HCT116 (cell line): Measurements from ENCODE around the gene DOCK4. TPM values are rescaled to one million over a fixed set of nuclear protein-coding genes. Genes with fewer than 3 reads are reported as not detected.

Experiments used
- ATAC-seq: fragments of 200-7000 bp; cut with Tn5 transposase; 2 replicates; pipeline ENCODE4 v1.9.1; 2020; ENCODE audit warnings: mild to moderate bottlenecking, moderate library complexity
- BruUV-seq: library from RNA; stranded (reverse); fragments of 400-500 nt; replicated peaks from 2 replicates; lab custom pipeline; 2021; lab: Mats Ljungman, UMichigan
- CTCF ChIA-PET: fragments of 300-600 bp; sonication (Branson Sonifier 250); formaldehyde crosslinking; loops from one replicate; lab custom pipeline; 2021; ENCODE audit warnings: antibody characterized with exemption; lab: Charles Lee
- POLR2A ChIA-PET: fragments of 300-600, 350-600 bp; sonication (Branson Sonifier 250); formaldehyde crosslinking; loops from one replicate; lab custom pipeline; 2021; ENCODE audit warnings: antibody characterized with exemption; lab: Charles Lee
- RAD21 ChIA-PET, 2 experiments: fragments of 300-600 bp; sonication (Branson Sonifier 250); formaldehyde crosslinking; loops; one replicate each; lab custom pipeline; 2023; ENCODE audit warnings: low total read pairs in 2 of 2; ENCODE audit not compliant: uncharacterized antibody in 2 of 2, unreplicated experiment in 2 of 2, low non-redundant PET in 1 of 2; lab: Charles Lee
- DNase-seq: peaks from one replicate; pipeline ENCODE4 v3.0.0-alpha.2; 2010; ENCODE audit warnings: low read depth, low spot score
- H2AFZ ChIP-seq: fragments of 200-600 bp; shearing (Covaris generic), sonication (generic); 2 replicates; pipeline ENCODE4 v1.6.1; 2017; ENCODE audit warnings: low read depth, mixed run types, mixed read lengths, antibody characterized with exemption, low read length; ENCODE audit not compliant: poor library complexity, severe bottlenecking
- H3K27ac ChIP-seq: 2 replicates; pipeline ENCODE4 v1.5.1; 2012; ENCODE audit warnings: low read depth, low read length
- H3K27me3 ChIP-seq: fragments of 200-600 bp; sonication (generic); 2 replicates; pipeline ENCODE4 v1.6.1; 2016; ENCODE audit warnings: mixed run types, low read length, mixed read lengths; ENCODE audit not compliant: insufficient read depth
- H3K36me3 ChIP-seq, 2 experiments: fragments of 200-500 bp in 1 of 2; fragments of 200-600 bp in 1 of 2; sonication (Bioruptor generic) in 1 of 2; sonication (generic) in 1 of 2; 2 replicates each; pipeline versions ENCODE4 v1.5.1 to v1.6.1; 2014 to 2016; ENCODE audit warnings: low read length in 2 of 2, inconsistent platforms in 1 of 2, mixed read lengths in 1 of 2, mixed run types in 1 of 2; ENCODE audit not compliant: insufficient read depth in 2 of 2, control insufficient read depth in 1 of 2
- H3K4me1 ChIP-seq, 2 experiments: fragments of 200-600 bp in 1 of 2; sonication (generic) in 1 of 2; 2 replicates each; pipeline versions ENCODE4 v1.5.1 to v1.6.1; 2012 to 2017; ENCODE audit warnings: low read length in 2 of 2, inconsistent platforms in 1 of 2, mild to moderate bottlenecking in 1 of 2, mixed read lengths in 1 of 2, mixed run types in 1 of 2, moderate library complexity in 1 of 2; ENCODE audit not compliant: insufficient read depth in 2 of 2, control insufficient read depth in 1 of 2
- H3K4me2 ChIP-seq: fragments of 200-600 bp; sonication (generic); 2 replicates; pipeline ENCODE4 v1.6.1; 2017; ENCODE audit warnings: mixed run types, low read length, mixed read lengths
- H3K4me3 ChIP-seq, 2 experiments: fragments of 200-600 bp in 1 of 2; sonication (generic) in 1 of 2; replicated peaks in 1 of 2; 2 replicates each; pipeline ENCODE4 v1.5.1; 2011 to 2016; ENCODE audit warnings: low read length in 2 of 2, control low read depth in 1 of 2, low read depth in 1 of 2, mild to moderate bottlenecking in 1 of 2, mixed read lengths in 1 of 2, mixed run types in 1 of 2
- H3K79me2 ChIP-seq: fragments of 200-600 bp; sonication (generic); 2 replicates; pipeline ENCODE4 v1.6.1; 2017; ENCODE audit warnings: mild to moderate bottlenecking, mixed run types, low read length, moderate library complexity, mixed read lengths; ENCODE audit not compliant: insufficient read depth
- H3K9ac ChIP-seq: fragments of 200-600 bp; sonication (generic); 2 replicates; pipeline ENCODE4 v1.6.1; 2016; ENCODE audit warnings: low read length, mixed read lengths
- H3K9me2 ChIP-seq: fragments of 200-600 bp; sonication (generic), shearing (Covaris generic); 2 replicates; pipeline ENCODE4 v1.6.1; 2017; ENCODE audit warnings: mixed run types, mild to moderate bottlenecking, moderate library complexity; ENCODE audit not compliant: insufficient read depth
- H3K9me3 ChIP-seq, 2 experiments: fragments of 200-500 bp in 1 of 2; fragments of 200-600 bp in 1 of 2; sonication (Bioruptor generic) in 1 of 2; sonication (generic) in 1 of 2; 2 replicates each; pipeline ENCODE4 v1.6.1; 2014 to 2017; ENCODE audit warnings: low read length in 2 of 2, mixed read lengths in 2 of 2, inconsistent platforms in 1 of 2, low read depth in 1 of 2, mild to moderate bottlenecking in 1 of 2, mixed run types in 1 of 2, moderate library complexity in 1 of 2; ENCODE audit not compliant: control insufficient read depth in 1 of 2, insufficient read depth in 1 of 2
- H4K20me1 ChIP-seq: fragments of 200-600 bp; sonication (generic), shearing (Covaris generic); 2 replicates; pipeline ENCODE4 v1.6.1; 2017; ENCODE audit warnings: mixed run types, mild to moderate bottlenecking, moderate library complexity; ENCODE audit not compliant: insufficient read depth
- ATF3 ChIP-seq: IDR thresholded peaks from 2 replicates; pipeline ENCODE4 v1.6.1; 2012
- CBX3 ChIP-seq: IDR thresholded peaks from 2 replicates; pipeline ENCODE4 v1.6.1; 2012; ENCODE audit warnings: low read depth
- CEBPB ChIP-seq: IDR thresholded peaks from 2 replicates; pipeline ENCODE4 v1.6.1; 2012; ENCODE audit warnings: low read depth
- EGR1 ChIP-seq: IDR thresholded peaks from 2 replicates; pipeline ENCODE4 v1.6.1; 2012; ENCODE audit warnings: low read depth
- ELF1 ChIP-seq: IDR thresholded peaks from 2 replicates; pipeline ENCODE4 v1.6.1; 2012; ENCODE audit warnings: low read depth, borderline replicate concordance
- EZH2 ChIP-seq: fragments of 200-600 bp; sonication (generic); IDR thresholded peaks from 2 replicates; pipeline ENCODE4 v1.6.1; 2017; ENCODE audit warnings: antibody characterized with exemption, mixed run types
- EZH2phosphoT487 ChIP-seq: fragments of 200-600 bp; IDR thresholded peaks from 2 replicates; pipeline ENCODE4 v1.6.1; 2018; ENCODE audit warnings: antibody characterized with exemption, borderline replicate concordance
- MAX ChIP-seq: IDR thresholded peaks from 2 replicates; pipeline ENCODE4 v1.6.1; 2012
- POLR2A ChIP-seq: IDR thresholded peaks from 2 replicates; pipeline ENCODE4 v1.7.0; 2011; ENCODE audit warnings: borderline replicate concordance; ENCODE audit not compliant: insufficient read depth, insufficient read length; ENCODE audit errors: extremely low read depth
- POLR2AphosphoS5 ChIP-seq: IDR thresholded peaks from 2 replicates; pipeline ENCODE4 v1.6.1; 2011; ENCODE audit warnings: mild to moderate bottlenecking, low read depth, low read length, moderate library complexity
- SIN3A ChIP-seq: IDR thresholded peaks from 2 replicates; pipeline ENCODE4 v1.6.1; 2012; ENCODE audit warnings: low read depth
- SRF ChIP-seq: IDR thresholded peaks from 2 replicates; pipeline ENCODE4 v1.6.1; 2012; ENCODE audit warnings: low read depth
- YY1 ChIP-seq: IDR thresholded peaks from 2 replicates; pipeline ENCODE4 v1.6.1; 2011; ENCODE audit warnings: low read length, low read depth, moderate library complexity, mild to moderate bottlenecking; ENCODE audit not compliant: insufficient replicate concordance; ENCODE audit errors: extremely low read depth
- ZBTB33 ChIP-seq: IDR thresholded peaks from 2 replicates; pipeline ENCODE4 v1.6.1; 2011; ENCODE audit warnings: mild to moderate bottlenecking, low read length, moderate library complexity; ENCODE audit not compliant: insufficient replicate concordance; ENCODE audit errors: extremely low read depth
- ZFX ChIP-seq: fragments of 450-650 bp; IDR thresholded peaks from 2 replicates; pipeline ENCODE4 v1.6.1; 2017
- ZNF274 ChIP-seq: fragments of 200-500 bp; sonication (Bioruptor generic); IDR thresholded peaks from 2 replicates; pipeline ENCODE4 v1.6.1; 2014; ENCODE audit warnings: mild to moderate bottlenecking, low read depth, low read length, inconsistent platforms
- intact Hi-C: fragments of 100-400 bp; cut with micrococcal nuclease; formaldehyde crosslinking; loops from 2 replicates; pipeline ENCODE4 v1.10.0; 2022
- total RNA-seq: library from RNA; stranded (reverse); gene quantifications from one replicate; pipeline ENCODE4 v1.2.1, GENCODE V29; 2021; ENCODE audit not compliant: unreplicated experiment

The DOCK4 gene
- total RNA-seq, 1 experiment from 2014 or later = 2.2 TPM

- H3K4me3 ChIP-seq = no peak overlapping the region
- intact Hi-C loops = no loop called here
- ChIA-PET RAD21 (no interaction called here), POLR2A (no interaction called here)
- BruUV-seq = no TSS peak
- H3K9me2 ChIP-seq = no peaks in the 10 kb centered on the region
- no peaks in the 10 kb centered on the region for H3K27me3 ChIP-seq
- H2AFZ ChIP-seq = no peak overlapping the region
- ATAC-seq (no peak), DNase-seq (no peak)
- no peaks in the 10 kb centered on the region for H3K79me2 ChIP-seq
- H4K20me1 ChIP-seq = no peaks in the 10 kb centered on the region
- H3K36me3 ChIP-seq = no peaks in the 10 kb centered on the region
- H3K27ac ChIP-seq = no peak overlapping the region
- H3K9me3 ChIP-seq = no peaks in the 10 kb centered on the region
- H3K9ac ChIP-seq = no peak overlapping the region
- no peak overlapping the region for H3K4me2 ChIP-seq
- TF ChIP-seq ELF1 (no peak), POLR2AphosphoS5 (no peak), EZH2 (no peak), CBX3 (no peak), SRF (no peak), ATF3 (no peak), YY1 (no peak), POLR2A (no peak), EZH2phosphoT487 (no peak), CEBPB (no peak), ZFX (no peak), SIN3A (no peak), MAX (no peak), ZNF274 (no peak), ZBTB33 (no peak), EGR1 (no peak)
- TF ChIP-seq, all 23 proteins: peak for 0
- no peaks in the 10 kb centered on the region for H3K4me1 ChIP-seq
- CTCF ChIA-PET = no interaction called here
These were observed 528.4 kb downstream of the DOCK4 start for GRCh38 chr7:111677848-111678247.
